Pulmonary artery endothelial cell (primary cell): ENCODE measurements around the gene ADAM23. TPM values are rescaled to one million over a fixed set of nuclear protein-coding genes. Genes with fewer than 3 reads are reported as not detected.
A peak's percentile ranks its signal among the peaks of the same experiment; 100 is the strongest.

ENCODE experiments used
- DNase-seq: peaks from one replicate; pipeline ENCODE4 v3.0.0-alpha.2; 2011; ENCODE audit warnings: low read depth, low spot score
- total RNA-seq: library from RNA; depleted of rRNA; stranded (reverse); fragments of >200 nt; gene quantifications from 2 replicates; pipeline ENCODE4 v1.2.3, GENCODE V29; 2014

Gene ADAM23
- total RNA-seq, 1 donor from 2014 or later, result 15.3 TPM

DNA sequence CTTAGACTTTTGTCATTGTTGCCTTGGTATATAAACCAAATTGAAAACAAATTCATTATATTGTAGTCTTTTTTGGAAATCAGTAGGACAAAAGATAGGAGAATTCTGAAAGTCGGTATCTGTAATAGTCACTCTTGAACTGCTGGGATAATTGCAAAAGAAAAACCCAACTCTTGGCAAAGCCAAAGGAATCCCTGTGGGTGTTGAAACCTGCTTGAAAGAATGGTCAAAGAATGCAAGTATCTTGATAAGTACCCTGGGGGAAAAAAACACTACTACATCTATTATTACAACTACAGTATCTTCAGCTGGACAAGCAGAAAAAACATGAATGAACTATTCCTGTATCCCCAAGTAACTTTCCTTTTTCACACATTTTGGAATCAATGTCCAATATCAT, 191.7 kb downstream of the ADAM23 start:
- no peak for DNase-seq

DNA sequence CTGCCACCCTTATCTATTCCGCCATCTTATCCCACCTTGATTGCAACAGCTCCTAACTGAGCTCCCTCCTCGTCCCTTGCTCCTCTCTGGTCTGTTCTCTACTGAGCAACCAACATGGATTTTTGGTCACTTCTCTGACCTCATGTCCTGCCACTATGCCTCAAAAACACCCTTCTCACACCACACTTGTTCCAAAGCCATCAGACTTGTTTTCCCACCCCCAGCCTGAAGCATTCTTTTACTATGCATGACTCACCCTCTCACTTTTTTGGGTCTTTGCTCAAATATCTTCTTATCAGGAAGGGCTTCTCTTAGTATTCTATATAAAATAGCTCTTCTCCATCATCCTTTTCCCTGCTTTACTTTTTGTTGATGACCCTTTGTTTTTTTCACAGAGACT, 196.3 kb downstream of the ADAM23 start:
- no peak for DNase-seq

DNA sequence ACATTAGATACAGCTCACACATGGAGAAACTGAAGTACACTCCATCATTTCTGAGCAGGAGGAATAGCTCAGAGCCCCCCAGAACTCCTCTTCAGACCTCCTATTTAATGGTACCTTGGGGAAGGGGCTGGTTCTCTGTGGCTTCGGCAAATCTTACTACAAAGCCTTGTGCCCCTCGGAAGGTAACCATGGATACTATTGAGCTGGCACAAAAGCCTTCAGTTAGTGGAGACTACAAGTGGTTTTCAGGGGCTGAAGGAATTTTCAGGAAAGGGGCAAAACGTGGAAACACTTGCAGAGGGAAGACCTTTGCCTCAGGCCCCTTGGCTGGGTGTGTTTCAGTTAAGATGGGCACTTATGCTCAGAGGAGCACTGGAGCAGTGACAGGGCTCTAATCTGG, 197.9 kb downstream of the ADAM23 start:
- DNase-seq, result no peak

DNA sequence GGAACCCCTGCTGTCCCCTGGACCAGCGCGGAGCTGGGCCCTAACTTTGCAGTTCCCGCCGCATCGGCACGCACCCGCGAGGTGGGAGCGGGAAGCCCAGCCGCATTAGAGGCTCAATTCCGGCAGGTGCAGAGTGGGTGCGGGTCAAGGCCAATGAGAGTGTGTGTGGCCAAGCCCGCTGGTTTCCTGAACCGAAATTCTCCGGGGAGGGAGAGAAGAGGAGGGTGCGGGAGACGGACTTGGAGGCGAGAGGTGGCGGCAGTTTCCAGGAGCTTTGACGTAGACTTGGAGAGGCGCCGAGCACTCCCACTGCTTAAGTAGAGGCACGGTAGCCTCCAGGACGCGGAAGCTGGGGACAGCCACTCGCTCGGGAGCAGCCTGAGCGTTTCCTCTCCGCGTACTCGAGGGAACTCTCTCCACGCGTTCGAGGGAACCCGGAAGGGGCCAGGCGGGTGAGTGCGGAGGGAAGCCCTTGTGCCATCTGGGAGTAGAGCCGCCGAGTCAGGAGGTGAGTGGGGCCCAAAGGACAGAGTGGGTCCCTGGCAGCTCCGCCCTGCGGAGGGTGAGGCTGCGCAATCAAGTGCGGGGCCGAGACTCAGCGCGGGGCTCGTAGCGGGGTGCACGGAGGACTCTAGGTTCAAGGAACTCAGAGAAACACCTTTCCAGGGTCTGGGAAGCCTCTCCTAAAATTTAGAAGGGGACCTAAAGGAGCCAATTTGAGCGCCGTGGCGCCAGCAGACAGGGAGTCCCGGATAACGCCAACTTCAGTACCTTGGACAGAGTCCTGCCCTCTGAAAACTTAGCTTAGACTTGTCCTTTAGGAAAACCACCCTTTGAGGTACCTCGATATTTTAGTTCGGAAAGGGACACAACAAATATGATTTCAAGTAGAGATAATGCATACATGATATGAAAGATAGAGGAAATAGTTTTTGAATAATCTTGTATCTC, 199.0 kb downstream of the ADAM23 start, which contains the start of gene FAM237A:
FAM237A (plus strand) TSS at position 413 of the 951 bp plus-strand sequence. CDS start 1,750 bp downstream, outside the sequence.
- peak; percentile 11 for DNase-seq

DNA sequence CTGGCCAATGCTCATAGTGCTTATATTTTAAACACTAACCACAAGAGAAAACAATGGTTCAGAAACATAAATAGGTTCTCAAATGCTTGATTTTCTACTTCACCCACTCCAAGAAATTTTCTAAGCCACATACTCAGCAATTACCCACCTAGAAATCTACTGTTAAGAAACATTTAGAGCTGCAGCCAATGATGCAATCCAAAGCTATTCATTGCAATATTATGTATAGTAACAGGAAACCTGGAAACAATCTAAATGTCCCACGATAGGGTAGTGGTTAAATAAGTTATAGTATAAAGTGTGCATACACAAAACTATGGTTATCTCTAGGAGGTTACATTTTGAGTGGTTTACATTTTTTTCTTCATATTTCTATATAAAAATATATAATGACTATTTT, 204.7 kb downstream of the ADAM23 start:
- DNase-seq, result no peak

DNA sequence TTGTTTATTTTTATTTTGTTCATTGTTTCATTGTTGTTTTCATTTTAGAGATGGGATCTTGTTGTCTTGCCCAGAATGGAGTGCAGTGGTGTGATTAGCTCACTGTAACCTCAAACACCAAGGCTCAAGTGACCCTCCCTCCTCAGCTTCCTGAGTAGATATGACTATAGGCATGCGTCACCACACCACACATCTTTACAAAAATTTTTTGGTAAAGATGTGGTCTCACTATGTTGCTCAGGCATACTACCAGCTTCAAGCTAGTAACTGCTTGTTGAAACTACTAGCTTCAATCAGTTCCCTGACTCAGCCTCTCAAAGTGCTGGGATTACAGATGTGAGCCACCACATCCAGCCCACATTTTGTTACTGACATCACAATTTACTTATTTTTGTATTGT, 213.8 kb downstream of the ADAM23 start:
- DNase-seq, result no peak

DNA sequence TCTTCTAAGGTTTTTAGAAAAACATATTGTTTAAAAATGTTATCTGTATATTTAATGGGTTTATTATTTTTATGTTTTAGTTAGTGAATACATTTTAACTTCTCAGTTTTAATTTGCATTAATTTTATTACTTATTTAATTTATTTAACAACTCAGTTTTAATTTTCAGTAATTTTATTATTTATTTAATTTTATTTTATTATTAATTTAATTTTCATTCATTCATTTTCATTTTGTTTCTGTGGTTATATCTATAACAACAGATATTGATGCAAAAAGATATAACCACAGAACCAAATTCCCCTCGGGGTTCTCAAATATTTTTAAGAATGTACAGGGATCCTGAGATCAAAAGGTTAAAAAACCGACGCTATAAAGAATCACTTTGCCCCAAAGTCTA, 221.9 kb downstream of the ADAM23 start:
- DNase-seq, result no peak

Other genes starting within 250 kb of the ADAM23 start
- 9.0 and 12.1 TPM in 2 replicates for gene ZDBF2, start 168.9 kb upstream of the ADAM23 start, total RNA-seq
- not detected in 2 replicates for gene FAM237A, start 199.0 kb downstream of the ADAM23 start, total RNA-seq